Activated CD4-positive, alpha-beta T cell treated with anti-CD3 and anti-CD28 coated beads, Interleukin-2, amount 10 ng/mL, durations not matched to agents 24 days and 14 days (primary cell): ENCODE results near the gene EIF2B2. TPM values are rescaled to one million over a fixed set of nuclear protein-coding genes. Genes with fewer than 3 reads are reported as not detected.

ENCODE experiments used
- DNase-seq: peaks from one replicate; pipeline ENCODE4 v3.0.0; 2022
- H3K27ac Mint-ChIP-seq: one replicate; pipeline ENCODE4 v1.8.0; 2022; ENCODE audit warnings: mild to moderate bottlenecking, mixed read lengths
- H3K27me3 Mint-ChIP-seq: one replicate; pipeline ENCODE4 v1.8.0; 2022; ENCODE audit warnings: mixed read lengths
- H3K36me3 Mint-ChIP-seq: one replicate; pipeline ENCODE4 v1.8.0; 2022; ENCODE audit warnings: low read depth, mild to moderate bottlenecking, mixed read lengths
- H3K4me1 Mint-ChIP-seq: one replicate; pipeline ENCODE4 v1.8.0; 2021; ENCODE audit warnings: mixed read lengths
- H3K4me3 Mint-ChIP-seq: one replicate; pipeline ENCODE4 v1.8.0; 2022; ENCODE audit warnings: mild to moderate bottlenecking, moderate library complexity, mixed read lengths
- H3K9me3 Mint-ChIP-seq: one replicate; pipeline ENCODE4 v1.8.0; 2021; ENCODE audit warnings: mixed read lengths
- intact Hi-C: fragments of 100-400 bp; cut with micrococcal nuclease; formaldehyde crosslinking; loops from one replicate; pipeline ENCODE4 v1.15.1; 2023
- total RNA-seq: library from RNA; stranded (reverse); gene quantifications from 2 replicates; pipeline ENCODE4 v1.2.3, GENCODE V29; 2022

Gene EIF2B2
- total RNA-seq: 51.6 and 53.3 TPM in 2 replicates

- H3K4me3 Mint-ChIP-seq: peak within 1 kb of the TSS; percentile 99
- peaks cover 8% of the 10 kb centered on the region for H3K27me3 Mint-ChIP-seq
- peak within 1 kb of the TSS; percentile 94 for H3K27ac Mint-ChIP-seq
Observed at GRCh38 chr14:75002392-75003249, at the start of gene EIF2B2. Gene EIF2B2 (plus strand): TSS chr14:75002921. CDS start chr14:75002991, 70 bp downstream.

DNA sequence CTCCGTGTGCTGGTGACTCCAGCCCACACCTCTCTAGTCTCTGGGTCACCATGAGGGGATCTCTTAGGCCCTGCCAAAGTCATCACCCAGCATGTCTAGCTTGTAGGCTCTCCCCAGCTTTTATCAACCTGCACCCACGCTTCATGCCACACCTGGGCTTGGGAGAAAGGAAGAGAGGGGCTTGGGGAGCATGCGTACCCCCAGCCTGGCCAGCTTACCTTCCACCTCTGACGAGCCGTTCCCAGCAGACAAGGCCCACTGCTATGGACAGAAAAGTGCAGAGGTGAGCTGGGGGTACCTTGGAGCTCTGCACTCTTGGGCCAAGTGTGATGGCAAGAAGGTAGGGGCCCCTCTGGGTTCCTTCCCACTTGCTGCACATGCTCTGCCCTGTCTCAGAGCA is 49.0 kb upstream of the EIF2B2 start:
- peaks cover 13% of the 10 kb centered on the region for H3K27me3 Mint-ChIP-seq
- no peak overlapping the region for H3K27ac Mint-ChIP-seq
- H3K4me3 Mint-ChIP-seq: no peak overlapping the region
- no peaks in the 10 kb centered on the region for H3K9me3 Mint-ChIP-seq
- no peaks in the 10 kb centered on the region for H3K4me1 Mint-ChIP-seq
- DNase-seq: no peak
- intact Hi-C loops: no loop called here
- no peaks in the 10 kb centered on the region for H3K36me3 Mint-ChIP-seq

More at GRCh38 chr14:75002392-75003249, at the start of gene EIF2B2:
- intact Hi-C loops: loop anchor here (1.0 to 5.0 kb wide), 6 partner anchors 9 to 292 kb away; partner anchors contain the start of genes RPS6KL1, TMED10 and ZC2HC1C
- peaks cover 35% of the 10 kb centered on the region for H3K4me1 Mint-ChIP-seq
- peaks cover 41% of the 10 kb centered on the region for H3K36me3 Mint-ChIP-seq
- DNase-seq: peak; percentile 100
- peaks cover 3% of the 10 kb centered on the region for H3K9me3 Mint-ChIP-seq

- Mint-ChIP-seq H3K36me3 (no peaks in the 10 kb centered on the region), H3K9me3 (no peaks in the 10 kb centered on the region), H3K4me3 (no peak overlapping the region), H3K4me1 (no peaks in the 10 kb centered on the region), H3K27me3 (peaks cover 13% of the 10 kb centered on the region), H3K27ac (no peak overlapping the region)
- intact Hi-C loops: no loop called here
- no peak for DNase-seq
Observed at GRCh38 chr14:74954232-74954946, 48.3 kb upstream of the EIF2B2 start.

- no peak for DNase-seq
- H3K9me3 Mint-ChIP-seq: no peaks in the 10 kb centered on the region
- H3K4me1 Mint-ChIP-seq: no peaks in the 10 kb centered on the region
- H3K27me3 Mint-ChIP-seq: peaks cover 13% of the 10 kb centered on the region
- intact Hi-C loops: no loop called here
- H3K4me3 Mint-ChIP-seq: peak overlapping the region; percentile 59
- no peaks in the 10 kb centered on the region for H3K36me3 Mint-ChIP-seq
- H3K27ac Mint-ChIP-seq: no peak overlapping the region
Observed at GRCh38 chr14:74954947-74955228, 47.8 kb upstream of the EIF2B2 start.

DNA sequence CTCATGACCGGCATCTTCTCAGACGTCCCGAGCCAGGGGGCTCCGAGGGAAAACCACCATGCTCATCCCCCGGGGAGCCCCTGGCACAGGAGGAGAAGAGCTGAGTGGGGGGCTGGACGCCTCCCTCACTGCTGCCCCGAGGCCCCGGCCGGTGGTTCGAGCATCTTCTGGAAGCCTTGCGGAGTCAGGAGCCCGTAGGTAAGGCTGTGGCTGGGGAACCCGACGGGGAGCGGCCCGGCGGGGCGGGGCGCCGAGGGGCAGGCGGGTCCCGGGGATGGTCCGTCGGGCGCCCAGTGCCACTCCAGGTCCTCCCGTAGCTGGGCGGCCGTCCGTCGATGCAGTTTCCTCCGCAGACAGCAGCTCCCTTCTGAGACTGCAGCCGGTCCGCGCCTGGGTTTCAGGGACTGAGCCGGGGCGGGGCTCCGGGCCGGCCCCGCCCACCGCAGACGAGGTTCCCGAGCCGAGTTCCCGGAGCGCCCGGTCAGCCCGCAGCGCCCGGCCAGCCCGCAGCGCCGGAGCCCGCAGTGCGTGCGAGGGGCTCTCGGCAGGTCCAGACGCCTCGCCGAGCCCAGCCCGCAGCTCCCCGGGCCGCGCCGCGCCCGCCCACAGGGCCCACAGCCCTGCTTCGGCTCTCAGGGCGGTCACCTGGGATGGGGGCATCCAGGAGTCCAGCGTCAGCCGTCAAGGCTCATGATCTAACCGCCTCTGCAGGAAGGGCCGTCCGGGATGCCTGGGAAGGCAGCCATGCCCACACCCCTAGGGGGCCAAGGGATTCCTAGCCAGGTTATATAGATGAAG is 47.3 kb upstream of the EIF2B2 start, which contains the start of gene PGF:
PGF (minus strand) TSS at position 369 of the 798 bp plus-strand sequence; CDS start at position 14, 355 bp downstream.
- peaks cover 12% of the 10 kb centered on the region for H3K27me3 Mint-ChIP-seq
- peak; percentile 82 for DNase-seq
- H3K9me3 Mint-ChIP-seq: no peaks in the 10 kb centered on the region
- no peaks in the 10 kb centered on the region for H3K36me3 Mint-ChIP-seq
- H3K4me1 Mint-ChIP-seq: no peaks in the 10 kb centered on the region
- intact Hi-C loops: no loop called here
- no peak within 1 kb of the TSS for H3K27ac Mint-ChIP-seq
- H3K4me3 Mint-ChIP-seq: peak within 1 kb of the TSS; percentile 59

GRCh38 chr14:74956027-74956279 is 46.8 kb upstream of the EIF2B2 start:
- Mint-ChIP-seq H3K36me3 (no peaks in the 10 kb centered on the region), H3K4me1 (no peaks in the 10 kb centered on the region), H3K27me3 (peaks cover 12% of the 10 kb centered on the region), H3K9me3 (no peaks in the 10 kb centered on the region), H3K4me3 (peak overlapping the region; percentile 51), H3K27ac (no peak overlapping the region)
- DNase-seq: no peak
- intact Hi-C loops: no loop called here

DNA sequence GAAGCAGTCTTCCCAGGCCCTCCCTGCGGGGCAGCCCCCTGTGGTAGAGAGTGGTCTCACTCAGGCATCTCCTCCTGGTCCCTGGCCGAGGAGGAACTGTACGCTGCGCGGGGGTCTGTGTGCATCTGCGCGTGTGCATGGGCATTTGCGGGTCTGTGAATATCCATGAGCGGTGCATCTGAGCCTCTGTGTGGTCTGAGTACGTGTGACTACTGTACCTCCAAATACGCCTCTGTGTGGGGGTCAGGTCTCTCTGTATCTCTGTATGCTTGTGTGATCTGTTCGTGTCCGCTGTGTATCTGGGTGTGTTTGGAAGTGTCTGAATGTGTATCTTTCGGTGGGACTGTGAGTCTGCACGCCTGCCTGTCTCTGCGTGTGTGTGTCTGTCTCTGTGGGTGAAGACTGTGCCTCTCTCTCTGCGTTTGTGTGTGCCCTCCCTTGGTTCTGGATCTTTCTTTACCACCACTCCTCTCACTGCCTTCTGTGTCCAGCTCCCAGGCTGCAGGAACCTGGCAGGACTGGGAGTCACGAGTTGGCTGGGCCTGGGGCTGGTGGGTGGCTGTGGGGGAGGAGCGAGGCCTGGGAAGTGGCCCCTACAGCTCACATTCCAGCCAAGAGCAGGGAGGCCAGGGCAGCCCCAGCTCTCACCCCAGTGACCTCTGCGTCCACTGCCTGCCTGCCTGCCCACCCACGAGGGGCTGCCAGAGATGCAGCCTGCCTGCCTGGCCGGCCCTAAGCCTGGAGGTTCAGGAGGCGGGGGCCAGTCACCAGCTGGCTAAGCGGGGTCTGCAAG is 46.2 kb upstream of the EIF2B2 start:
- intact Hi-C loops: no loop called here
- Mint-ChIP-seq H3K27me3 (peaks cover 12% of the 10 kb centered on the region), H3K4me3 (peak overlapping the region; percentile 51), H3K4me1 (no peaks in the 10 kb centered on the region), H3K9me3 (no peaks in the 10 kb centered on the region), H3K27ac (no peak overlapping the region), H3K36me3 (no peaks in the 10 kb centered on the region)
- DNase-seq: no peak

DNA sequence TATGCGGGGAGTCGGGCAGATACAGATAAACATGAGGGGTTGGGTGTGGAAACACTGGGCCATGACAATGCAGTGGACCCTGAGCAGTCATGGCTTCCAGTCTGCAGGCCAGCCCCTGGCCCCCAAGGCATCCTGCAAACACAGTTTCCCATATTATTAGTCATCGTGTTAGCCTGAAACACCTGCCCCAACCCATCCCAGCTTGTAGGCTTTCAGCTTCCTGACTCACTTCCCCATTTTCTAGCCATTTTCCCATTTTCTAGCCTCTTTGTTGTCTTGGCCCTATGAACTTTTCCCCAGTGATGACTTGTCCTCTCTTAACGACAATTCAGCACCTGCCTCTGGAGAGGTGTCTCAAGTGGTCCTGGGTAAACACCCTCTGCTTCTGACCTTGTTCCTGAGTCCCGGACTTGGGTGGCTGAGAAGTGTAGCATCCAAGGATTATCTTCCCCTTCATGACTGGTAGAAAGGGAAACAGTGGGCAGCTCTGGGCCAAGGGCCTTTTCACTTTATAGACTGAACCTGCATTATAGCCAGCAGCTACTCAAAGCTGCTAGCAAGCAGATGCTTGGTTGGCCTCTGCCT is 43.0 kb upstream of the EIF2B2 start:
- Mint-ChIP-seq H3K27ac (no peak overlapping the region), H3K4me3 (no peak overlapping the region), H3K9me3 (no peaks in the 10 kb centered on the region), H3K27me3 (peaks cover 24% of the 10 kb centered on the region), H3K36me3 (no peaks in the 10 kb centered on the region), H3K4me1 (peaks cover 5% of the 10 kb centered on the region)
- intact Hi-C loops: no loop called here
- no peak for DNase-seq

DNA sequence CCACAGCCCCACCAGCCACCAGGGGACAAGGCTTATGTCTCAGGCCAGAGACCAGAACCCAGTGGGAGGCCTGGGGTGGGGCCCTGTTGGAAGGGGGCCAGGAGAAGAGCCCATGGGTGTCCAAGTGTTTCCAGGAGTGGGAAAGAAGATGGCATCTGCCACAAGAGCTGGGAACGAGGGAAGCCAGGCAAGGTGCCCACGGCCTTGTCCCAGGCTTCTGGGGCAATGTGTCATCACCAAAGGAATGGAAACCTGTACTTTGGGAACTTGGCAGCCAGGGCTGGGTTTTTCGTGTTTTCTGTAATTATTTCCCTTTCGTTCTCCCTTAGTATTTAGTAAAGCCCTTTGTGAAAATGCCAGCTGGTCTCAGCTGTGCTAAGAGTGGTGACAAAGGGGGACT is 42.0 kb upstream of the EIF2B2 start:
- peaks cover 5% of the 10 kb centered on the region for H3K4me1 Mint-ChIP-seq
- no peak for DNase-seq
- no peak overlapping the region for H3K27ac Mint-ChIP-seq
- H3K9me3 Mint-ChIP-seq: no peaks in the 10 kb centered on the region
- H3K4me3 Mint-ChIP-seq: no peak overlapping the region
- intact Hi-C loops: no loop called here
- peaks cover 24% of the 10 kb centered on the region for H3K27me3 Mint-ChIP-seq
- no peaks in the 10 kb centered on the region for H3K36me3 Mint-ChIP-seq

DNA sequence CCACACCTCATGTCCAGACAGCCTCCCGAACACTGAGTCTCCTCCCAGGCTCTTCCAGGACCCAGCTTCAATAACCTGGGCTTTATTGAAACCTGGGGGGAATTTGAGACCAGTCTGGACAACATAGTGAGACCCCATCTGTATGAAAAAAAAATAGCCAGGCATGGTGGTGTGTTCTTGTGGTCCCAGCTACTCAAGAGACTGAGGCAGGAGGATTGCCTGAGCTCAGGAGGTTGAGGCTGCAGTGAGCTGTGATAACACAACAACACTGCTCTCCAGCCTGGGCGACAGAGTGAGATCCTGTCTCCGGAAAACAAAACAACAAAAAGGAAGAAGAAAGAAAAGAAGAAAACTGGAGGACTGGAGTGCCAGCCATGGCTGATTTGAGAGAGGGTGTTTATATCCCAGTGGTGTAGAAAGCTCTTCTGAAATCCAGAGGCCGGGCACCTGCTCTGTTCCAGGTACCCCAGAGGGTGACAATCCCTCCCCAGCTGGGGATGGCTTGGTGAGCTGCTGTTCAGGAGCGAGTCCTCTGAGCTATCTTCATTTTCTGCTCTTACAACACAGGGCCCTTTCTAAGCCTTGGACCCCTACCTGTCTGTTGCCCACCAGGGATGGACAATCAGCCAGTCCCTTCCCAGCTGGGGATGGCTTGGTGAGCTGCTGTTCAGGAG is 41.3 kb upstream of the EIF2B2 start:
- Mint-ChIP-seq H3K36me3 (no peaks in the 10 kb centered on the region), H3K9me3 (no peaks in the 10 kb centered on the region), H3K4me1 (peaks cover 5% of the 10 kb centered on the region), H3K27me3 (peaks cover 22% of the 10 kb centered on the region), H3K4me3 (no peak overlapping the region), H3K27ac (no peak overlapping the region)
- DNase-seq: no peak
- intact Hi-C loops: no loop called here

- Mint-ChIP-seq H3K27me3 (peaks cover 17% of the 10 kb centered on the region), H3K4me3 (no peak overlapping the region), H3K4me1 (peaks cover 5% of the 10 kb centered on the region), H3K9me3 (no peaks in the 10 kb centered on the region), H3K27ac (no peak overlapping the region), H3K36me3 (no peaks in the 10 kb centered on the region)
- intact Hi-C loops: no loop called here
- DNase-seq: no peak
Observed at GRCh38 chr14:74962046-74962445, 40.7 kb upstream of the EIF2B2 start.

DNA sequence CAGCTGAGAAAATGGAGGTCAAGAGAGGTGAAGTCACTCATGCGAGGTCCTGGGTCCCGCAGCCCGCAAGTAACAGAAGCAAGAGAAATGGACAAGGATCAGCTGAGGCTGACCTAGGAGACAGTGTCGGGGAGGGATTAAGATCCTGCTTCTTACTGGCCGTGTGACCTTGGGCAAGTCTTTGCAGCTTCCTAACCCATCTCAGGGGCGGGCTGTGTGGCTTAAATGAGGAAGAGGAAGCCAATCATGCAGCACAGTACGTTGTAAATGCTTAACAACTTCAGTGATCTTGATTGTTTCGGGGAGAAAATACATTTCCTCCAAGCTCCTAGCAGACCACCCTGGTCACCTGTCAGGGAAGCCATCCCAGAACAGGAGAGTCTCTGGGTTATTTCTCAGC is 40.2 kb upstream of the EIF2B2 start:
- Mint-ChIP-seq H3K9me3 (no peaks in the 10 kb centered on the region), H3K27ac (no peak overlapping the region), H3K36me3 (no peaks in the 10 kb centered on the region), H3K4me3 (no peak overlapping the region), H3K27me3 (peaks cover 16% of the 10 kb centered on the region), H3K4me1 (peaks cover 5% of the 10 kb centered on the region)
- intact Hi-C loops: no loop called here
- DNase-seq: no peak
